Neural cell (in vitro differentiated cells): ENCODE data around the gene IL6ST. TPM values are rescaled to one million over a fixed set of nuclear protein-coding genes. Genes with fewer than 3 reads are reported as not detected.

Experiments
- H2AFZ ChIP-seq: fragments of 200-600, 300-800 bp; sonication (generic), shearing (Covaris generic); 2 replicates; pipeline ENCODE4 v1.6.0; 2014; ENCODE audit warnings: low read depth, mild to moderate bottlenecking, antibody characterized with exemption, low read length, moderate library complexity
- H3F3A ChIP-seq: fragments of 200-600 bp; shearing (Covaris generic); 2 replicates; pipeline ENCODE4 v1.6.1; 2016; ENCODE audit warnings: mild to moderate bottlenecking, moderate library complexity, mixed read lengths, antibody characterized with exemption, low read length; ENCODE audit not compliant: insufficient read depth, poor library complexity, severe bottlenecking
- H3K27ac ChIP-seq: fragments of 200-600, 300-800 bp; sonication (generic), shearing (Covaris generic); 2 replicates; pipeline ENCODE4 v1.5.1; 2014; ENCODE audit warnings: mild to moderate bottlenecking, low read length, moderate library complexity
- H3K27me3 ChIP-seq: fragments of 300-800, 200-600 bp; sonication (generic), shearing (Covaris generic); 2 replicates; pipeline ENCODE4 v1.6.0; 2014; ENCODE audit warnings: mild to moderate bottlenecking, low read depth, low read length, moderate library complexity; ENCODE audit not compliant: insufficient read depth
- H3K36me3 ChIP-seq: fragments of 300-800, 200-600 bp; sonication (generic), shearing (Covaris generic); 2 replicates; pipeline ENCODE4 v1.5.1; 2014; ENCODE audit warnings: mild to moderate bottlenecking, antibody characterized with exemption, low read length, moderate library complexity; ENCODE audit not compliant: insufficient read depth
- H3K4me2 ChIP-seq: fragments of 300-800, 200-600 bp; sonication (generic), shearing (Covaris generic); 2 replicates; pipeline ENCODE4 v1.6.0; 2014; ENCODE audit warnings: mild to moderate bottlenecking, low read length
- H3K4me3 ChIP-seq: fragments of 300-800, 200-600 bp; sonication (generic), shearing (Covaris generic); 2 replicates; pipeline ENCODE4 v1.5.1; 2014; ENCODE audit warnings: mild to moderate bottlenecking, low read length, moderate library complexity
- H3K79me2 ChIP-seq: fragments of 200-600 bp; shearing (Covaris generic); replicated peaks from 2 replicates; pipeline ENCODE4 v1.6.0; 2014; ENCODE audit warnings: mild to moderate bottlenecking, low read length, moderate library complexity; ENCODE audit not compliant: insufficient read depth
- H3K9ac ChIP-seq: fragments of 300-800, 200-600 bp; sonication (generic), shearing (Covaris generic); 2 replicates; pipeline ENCODE4 v1.6.1; 2016; ENCODE audit warnings: mild to moderate bottlenecking, low read length, mixed read lengths
- H3K9me2 ChIP-seq: fragments of 200-600 bp; shearing (Covaris generic); 2 replicates; pipeline ENCODE4 v1.6.1; 2016; ENCODE audit warnings: mild to moderate bottlenecking, low read length, mixed read lengths; ENCODE audit not compliant: insufficient read depth
- H3K9me3 ChIP-seq: fragments of 200-600, 300-800 bp; sonication (generic), shearing (Covaris generic); 2 replicates; pipeline ENCODE4 v1.6.1; 2016; ENCODE audit warnings: mild to moderate bottlenecking, mixed run types, low read length, moderate library complexity, mixed read lengths
- H4K20me1 ChIP-seq: fragments of 200-600 bp; shearing (Covaris generic); 2 replicates; pipeline ENCODE4 v1.6.1; 2016; ENCODE audit warnings: mild to moderate bottlenecking, mixed run types; ENCODE audit not compliant: insufficient read depth
- CTCF ChIP-seq: fragments of 450-650 bp; IDR thresholded peaks from 2 replicates; pipeline ENCODE4 v1.5.1; 2014; ENCODE audit warnings: antibody characterized with exemption, mild to moderate bottlenecking, moderate library complexity; ENCODE audit not compliant: poor library complexity, severe bottlenecking
- EP300 ChIP-seq: fragments of 450-650 bp; conservative IDR thresholded peaks from 2 replicates; pipeline ENCODE4 v1.6.1; 2014; ENCODE audit warnings: antibody characterized with exemption, mild to moderate bottlenecking, moderate library complexity; ENCODE audit not compliant: poor library complexity, severe bottlenecking
- EZH2 ChIP-seq: fragments of 200-600, 300-800 bp; shearing (Covaris generic), sonication (generic); IDR thresholded peaks from 2 replicates; pipeline ENCODE4 v1.6.1; 2014; ENCODE audit warnings: antibody characterized with exemption, low read length, borderline replicate concordance, mild to moderate bottlenecking; ENCODE audit not compliant: insufficient read depth, poor library complexity, severe bottlenecking
- MXI1 ChIP-seq: fragments of 450-650 bp; conservative IDR thresholded peaks from 2 replicates; pipeline ENCODE4 v1.6.1; 2014; ENCODE audit warnings: antibody characterized with exemption, mild to moderate bottlenecking; ENCODE audit not compliant: poor library complexity, severe bottlenecking
- POLR2AphosphoS5 ChIP-seq: IDR thresholded peaks from 2 replicates; pipeline ENCODE4 v1.6.1; 2012
- RAD21 ChIP-seq: fragments of 450-650 bp; conservative IDR thresholded peaks from 2 replicates; pipeline ENCODE4 v1.6.1; 2014; ENCODE audit warnings: antibody characterized with exemption, mild to moderate bottlenecking, moderate library complexity
- REST ChIP-seq: IDR thresholded peaks from 2 replicates; pipeline ENCODE4 v1.6.1; 2012; ENCODE audit warnings: borderline replicate concordance
- SMC3 ChIP-seq: fragments of 450-650 bp; conservative IDR thresholded peaks from 2 replicates; pipeline ENCODE4 v1.6.1; 2014; ENCODE audit warnings: antibody characterized with exemption, mild to moderate bottlenecking, moderate library complexity; ENCODE audit not compliant: poor library complexity
- TAF1 ChIP-seq: IDR thresholded peaks from 2 replicates; pipeline ENCODE4 v1.6.1; 2012; ENCODE audit warnings: low read depth
- polyA plus RNA-seq: library from polyadenylated mRNA; depleted of rRNA; stranded (reverse); fragments of >200 nt; gene quantifications from 2 replicates; pipeline ENCODE4 v1.2.3, GENCODE V29; 2014

The IL6ST gene
- polyA plus RNA-seq, 1 donor from 2014 or later, result 19.7 TPM

- H3F3A ChIP-seq, result no peaks in the 10 kb centered on the region
- H3K27me3 ChIP-seq, result no peaks in the 10 kb centered on the region
- no peaks in the 10 kb centered on the region for H3K9me2 ChIP-seq
- no peaks in the 10 kb centered on the region for H3K9me3 ChIP-seq
- no peak overlapping the region for H3K27ac ChIP-seq
- H3K79me2 ChIP-seq, result no peaks in the 10 kb centered on the region
- no peaks in the 10 kb centered on the region for H4K20me1 ChIP-seq
- H2AFZ ChIP-seq, result no peak overlapping the region
- H3K4me3 ChIP-seq, result no peak overlapping the region
- no peak for TF ChIP-seq EZH2
- TF ChIP-seq EP300, result no peak
- no peak for TF ChIP-seq POLR2AphosphoS5
- no peak for TF ChIP-seq CTCF
- no peak for TF ChIP-seq TAF1
- no peak for TF ChIP-seq REST
- TF ChIP-seq RAD21, result no peak
- no peak for TF ChIP-seq MXI1
- no peak for TF ChIP-seq SMC3
- no peak overlapping the region for H3K4me2 ChIP-seq
- H3K9ac ChIP-seq, result no peak overlapping the region
- H3K36me3 ChIP-seq, result no peaks in the 10 kb centered on the region
Measured at GRCh38 chr5:55918087-55919035, 76.4 kb downstream of the IL6ST start.

GRCh38 chr5:55917402-55918086, 77.2 kb downstream of the IL6ST start:
- no peaks in the 10 kb centered on the region for H3K9me2 ChIP-seq
- no peaks in the 10 kb centered on the region for H3K36me3 ChIP-seq
- H3K27me3 ChIP-seq, result no peaks in the 10 kb centered on the region
- H2AFZ ChIP-seq, result no peak overlapping the region
- no peak overlapping the region for H3K9ac ChIP-seq
- no peak for TF ChIP-seq REST
- TF ChIP-seq POLR2AphosphoS5, result no peak
- no peaks in the 10 kb centered on the region for H3K79me2 ChIP-seq
- H4K20me1 ChIP-seq, result no peaks in the 10 kb centered on the region
- no peaks in the 10 kb centered on the region for H3F3A ChIP-seq
- H3K4me3 ChIP-seq, result no peak overlapping the region
- H3K27ac ChIP-seq, result no peak overlapping the region
- H3K9me3 ChIP-seq, result no peaks in the 10 kb centered on the region
- no peak overlapping the region for H3K4me2 ChIP-seq
